Large intestine (tissue), 3 donors: ENCODE measurements around the gene GRIN2C. TPM values are rescaled to one million over a fixed set of nuclear protein-coding genes. Genes with fewer than 3 reads are reported as not detected.

Source experiments
- DNase-seq, 2 donors: peaks; one replicate each; pipeline versions ENCODE4 v3.0.0 to v3.0.0-alpha.2; 2013
- H3K27ac ChIP-seq: one replicate; pipeline ENCODE4 v1.5.1; 2013; ENCODE audit warnings: low read length
- H3K27me3 ChIP-seq: 2 replicates; pipeline ENCODE4 v1.6.1; 2013; ENCODE audit warnings: low read length; ENCODE audit not compliant: control insufficient read depth, insufficient read depth
- H3K36me3 ChIP-seq: 2 replicates; pipeline ENCODE4 v1.6.1; 2013; ENCODE audit warnings: low read length; ENCODE audit not compliant: control insufficient read depth, insufficient read depth
- H3K4me1 ChIP-seq: one replicate; pipeline ENCODE4 v1.6.1; 2013; ENCODE audit warnings: low read length; ENCODE audit not compliant: control insufficient read depth, insufficient read depth
- H3K4me3 ChIP-seq: one replicate; pipeline ENCODE4 v1.5.1; 2013; ENCODE audit warnings: low read length
- H3K9me3 ChIP-seq: one replicate; pipeline ENCODE4 v1.6.1; 2013; ENCODE audit warnings: mild to moderate bottlenecking, low read depth, low read length, moderate library complexity; ENCODE audit not compliant: control insufficient read depth
- WGBS: methylation state at CpG from one replicate; pipeline ENCODE4 v1.1.5; 2013; ENCODE audit warnings: low lambda C conversion rate; ENCODE audit not compliant: insufficient coverage; 5-methylcytosine and 5-hydroxymethylcytosine counted together
- polyA plus RNA-seq: library from polyadenylated mRNA; unstranded; fragments of 120-200 nt; gene quantifications from one replicate; pipeline ENCODE4 v1.2.1, GENCODE V29; 2013

Gene GRIN2C
- polyA plus RNA-seq, 1 donor, result 0.33 TPM

DNA sequence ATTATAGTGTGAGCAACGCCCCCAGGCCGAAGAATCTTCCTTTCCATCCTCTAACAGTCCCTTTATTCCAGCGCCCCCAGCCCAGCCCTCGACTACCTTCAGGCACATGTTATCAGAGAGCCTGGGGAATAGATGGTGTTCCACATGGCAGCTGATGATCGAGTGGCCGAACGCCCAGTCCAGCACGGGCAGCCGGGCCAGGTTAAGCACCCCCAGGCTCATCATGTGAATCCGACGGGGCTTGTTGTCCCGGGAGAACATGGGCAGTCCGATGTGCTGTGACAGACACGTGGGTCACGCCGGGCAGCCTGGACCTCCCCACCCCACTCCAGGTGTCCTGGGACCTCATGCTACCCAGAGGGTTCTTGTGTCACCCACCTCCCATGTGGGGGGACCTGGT lies 19.6 kb upstream of the GRIN2C start:
- WGBS, result no CpG with 5 or more reads among the region's 16 CpGs
- H3K4me3 ChIP-seq, result no peak overlapping the region
- no peak overlapping the region for H3K27ac ChIP-seq

GRCh38 chr17:74878658-74879057 lies 19.0 kb upstream of the GRIN2C start:
- WGBS, result no CpG with 5 or more reads among the region's 2 CpGs
- no peak overlapping the region for H3K4me3 ChIP-seq
- H3K9me3 ChIP-seq, result no peaks in the 10 kb centered on the region
- H3K27me3 ChIP-seq, result no peaks in the 10 kb centered on the region
- DNase-seq, result no peak
- H3K36me3 ChIP-seq, result no peaks in the 10 kb centered on the region
- H3K27ac ChIP-seq, result no peak overlapping the region
- peaks cover 15% of the 10 kb centered on the region for H3K4me1 ChIP-seq

More for the DNA sequence above, 19.6 kb upstream of the GRIN2C start:
- DNase-seq, result no peak
- H3K9me3 ChIP-seq, result no peaks in the 10 kb centered on the region
- H3K27me3 ChIP-seq, result no peaks in the 10 kb centered on the region
- peaks cover 12% of the 10 kb centered on the region for H3K4me1 ChIP-seq
- no peaks in the 10 kb centered on the region for H3K36me3 ChIP-seq

- no peak overlapping the region for H3K4me3 ChIP-seq
- no peak overlapping the region for H3K27ac ChIP-seq
- no peaks in the 10 kb centered on the region for H3K27me3 ChIP-seq
- peaks cover 15% of the 10 kb centered on the region for H3K4me1 ChIP-seq
- no CpG with 5 or more reads among the region's 19 CpGs for WGBS
- H3K36me3 ChIP-seq, result no peaks in the 10 kb centered on the region
- H3K9me3 ChIP-seq, result no peaks in the 10 kb centered on the region
- DNase-seq, result peak; percentile 85 to 89
Observed at GRCh38 chr17:74877592-74878548, 18.2 kb upstream of the GRIN2C start.

DNA sequence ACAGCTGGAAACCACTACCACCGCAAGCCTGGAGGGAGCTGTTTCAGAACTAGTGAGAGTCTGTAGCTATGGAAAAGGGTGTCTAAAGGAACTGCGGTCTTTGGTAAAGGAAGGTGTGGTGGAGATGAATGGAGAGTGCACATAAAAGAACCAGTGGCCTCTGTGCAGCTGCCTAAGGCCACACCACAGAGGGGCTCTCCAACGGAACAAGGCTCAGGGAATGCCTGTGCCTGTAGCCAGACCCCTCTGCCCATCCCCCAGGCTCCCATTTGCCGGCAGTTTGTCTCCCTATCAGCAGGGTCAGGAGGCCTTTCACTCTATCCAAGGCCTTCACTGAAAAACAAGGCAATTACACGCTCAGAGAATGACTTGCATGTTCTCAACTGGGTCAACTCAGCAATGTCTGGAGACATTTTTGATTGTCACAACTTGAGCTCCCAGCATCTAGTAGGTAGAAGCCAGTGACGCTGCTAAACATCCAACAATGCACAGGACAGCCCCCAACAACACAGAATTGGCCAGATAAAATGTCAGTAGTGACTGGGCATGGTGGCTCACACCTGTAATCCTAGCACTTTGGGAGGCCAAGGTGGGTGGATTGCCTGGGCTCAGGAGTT lies 16.4 kb upstream of the GRIN2C start:
- no CpG with 5 or more reads among the region's 6 CpGs for WGBS
- Histone ChIP-seq H3K9me3 (no peaks in the 10 kb centered on the region), H3K36me3 (no peaks in the 10 kb centered on the region), H3K4me1 (peaks cover 21% of the 10 kb centered on the region), H3K27me3 (no peaks in the 10 kb centered on the region), H3K4me3 (no peak overlapping the region), H3K27ac (no peak overlapping the region)
- DNase-seq, result no peak

- H3K36me3 ChIP-seq, result no peaks in the 10 kb centered on the region
- H3K27ac ChIP-seq, result no peak overlapping the region
- WGBS, result no CpG with 5 or more reads among the region's 5 CpGs
Observed at GRCh38 chr17:74875155-74875976, 15.7 kb upstream of the GRIN2C start.

DNA sequence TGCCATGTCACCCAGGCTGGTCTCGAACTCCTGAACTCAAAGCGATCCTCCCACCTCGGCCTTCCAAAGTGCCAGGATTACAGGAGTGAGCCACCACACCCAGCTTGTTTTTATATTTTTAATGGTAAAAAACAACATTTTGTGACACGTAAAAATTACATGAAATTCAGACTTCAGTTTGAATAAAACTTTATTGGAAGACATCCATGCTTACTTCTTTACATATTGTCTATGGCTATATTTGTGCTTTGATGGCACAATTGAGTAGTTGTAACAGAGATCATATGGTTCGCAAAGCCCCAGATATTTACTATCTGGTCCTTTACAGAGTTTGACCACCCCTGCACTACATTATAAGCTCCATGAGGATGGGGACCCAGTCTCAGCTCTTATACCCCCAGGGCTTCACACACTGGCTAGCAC lies 14.9 kb upstream of the GRIN2C start:
- no CpG with 5 or more reads among the region's 5 CpGs for WGBS
- H3K27ac ChIP-seq, result no peak overlapping the region
- no peaks in the 10 kb centered on the region for H3K27me3 ChIP-seq
- no peak for DNase-seq
- no peak overlapping the region for H3K4me3 ChIP-seq
- no peaks in the 10 kb centered on the region for H3K9me3 ChIP-seq
- H3K36me3 ChIP-seq, result no peaks in the 10 kb centered on the region
- peaks cover 21% of the 10 kb centered on the region for H3K4me1 ChIP-seq

More at GRCh38 chr17:74875155-74875976, 15.7 kb upstream of the GRIN2C start:
- Histone ChIP-seq H3K4me1 (peaks cover 21% of the 10 kb centered on the region), H3K4me3 (no peak overlapping the region), H3K9me3 (no peaks in the 10 kb centered on the region), H3K27me3 (no peaks in the 10 kb centered on the region)
- no peak for DNase-seq

- peak overlapping the region; percentile 59 for H3K4me3 ChIP-seq
- WGBS, result 20% methylated on average over 2 of the region's 6 CpGs
- no peaks in the 10 kb centered on the region for H3K27me3 ChIP-seq
Observed at GRCh38 chr17:74873874-74874614, 14.4 kb upstream of the GRIN2C start.

GRCh38 chr17:74873037-74873873 lies 13.6 kb upstream of the GRIN2C start:
- H3K27me3 ChIP-seq, result no peaks in the 10 kb centered on the region
- H3K9me3 ChIP-seq, result no peaks in the 10 kb centered on the region
- peaks cover 17% of the 10 kb centered on the region for H3K4me1 ChIP-seq
- H3K36me3 ChIP-seq, result no peaks in the 10 kb centered on the region
- H3K4me3 ChIP-seq, result peak overlapping the region; percentile 59
- WGBS, result 0% methylated on average over 1 of the region's 55 CpGs
- DNase-seq, result peak; percentile 100
- H3K27ac ChIP-seq, result peak overlapping the region; percentile 59

More at GRCh38 chr17:74873874-74874614, 14.4 kb upstream of the GRIN2C start:
- H3K27ac ChIP-seq, result peak overlapping the region; percentile 59
- no peaks in the 10 kb centered on the region for H3K9me3 ChIP-seq
- H3K36me3 ChIP-seq, result no peaks in the 10 kb centered on the region
- H3K4me1 ChIP-seq, result peaks cover 21% of the 10 kb centered on the region
- DNase-seq, result no peak

DNA sequence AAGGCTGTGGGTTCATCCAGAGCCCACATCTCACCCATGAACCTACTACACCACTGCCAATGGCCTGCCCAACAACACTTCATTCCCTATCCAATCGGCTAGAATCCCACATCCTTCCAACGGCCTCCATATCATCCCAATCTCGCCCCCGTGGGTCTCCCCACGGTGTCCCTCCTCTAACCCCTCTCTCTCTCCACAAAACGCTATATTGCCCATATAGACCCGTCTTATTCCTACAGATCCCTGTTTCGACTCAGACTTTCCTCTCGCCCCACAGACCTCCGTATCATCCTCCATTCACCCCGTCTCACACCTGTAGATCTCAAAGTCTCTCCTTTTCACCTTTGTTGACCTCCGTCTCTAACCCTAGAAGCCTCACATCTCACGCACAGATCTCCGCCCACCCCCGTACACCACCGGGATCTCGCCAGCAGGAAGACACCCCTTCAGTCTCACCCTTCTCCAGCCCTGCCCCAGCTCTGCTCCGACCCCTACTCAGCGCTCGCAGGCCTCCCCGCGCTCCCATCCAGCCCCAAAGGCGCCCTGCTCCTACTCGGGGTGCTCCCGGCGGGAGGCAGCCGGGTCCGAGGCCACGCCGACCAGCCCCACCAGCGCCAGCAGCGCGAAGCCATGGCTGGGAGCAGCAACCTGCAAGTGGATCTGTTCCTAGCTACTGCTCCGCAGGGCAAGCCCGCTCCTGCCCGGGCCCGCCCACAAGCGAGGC lies 12.8 kb upstream of the GRIN2C start, which contains the start of gene FDXR:
Gene FDXR, minus strand, starts transcription at position 682 of the 724 bp plus-strand sequence. Its CDS starts 50 bp downstream, at position 632.
- Histone ChIP-seq H3K4me3 (peak within 1 kb of the TSS; percentile 61), H3K9me3 (no peaks in the 10 kb centered on the region), H3K27me3 (no peaks in the 10 kb centered on the region), H3K4me1 (peaks cover 10% of the 10 kb centered on the region), H3K36me3 (no peaks in the 10 kb centered on the region), H3K27ac (peak within 1 kb of the TSS; percentile 59)
- DNase-seq, result no peak
- 11% methylated on average over 11 of the region's 38 CpGs for WGBS
